Heart left ventricle (tissue), 16 donors: ENCODE results near the gene CTNNA3. TPM values are rescaled to one million over a fixed set of nuclear protein-coding genes. Genes with fewer than 3 reads are reported as not detected.

ENCODE experiments used
- ATAC-seq, 4 donors: fragments of 200-7000 bp; cut with Tn5 transposase; one replicate each; pipeline ENCODE4 v1.9.1; 2020 to 2022; ENCODE audit warnings: moderate library complexity in 4 of 4, mild to moderate bottlenecking in 3 of 4, moderate number of reproducible peaks in 1 of 4
- DNase-seq, 5 donors: peaks; one replicate each; pipeline ENCODE4 v3.0.0-alpha.2; 2020
- H3K27ac ChIP-seq, 12 donors: fragments of 200-600 bp; sonication (generic) in 4 of 12; one replicate each; pipeline versions ENCODE4 v1.5.0 to v1.8.0; 2016 to 2022; ENCODE audit warnings: mild to moderate bottlenecking in 2 of 12
- H3K27me3 ChIP-seq, 9 donors: fragments of 200-600 bp; sonication (generic) in 2 of 9; one replicate each; pipeline versions ENCODE4 v1.5.1 to v1.8.0; 2016 to 2022; ENCODE audit warnings: mild to moderate bottlenecking in 3 of 9
- H3K36me3 ChIP-seq, 9 donors: fragments of 200-600 bp; sonication (generic) in 2 of 9; one replicate each; pipeline versions ENCODE4 v1.5.0 to v1.8.0; 2018 to 2022; ENCODE audit warnings: mild to moderate bottlenecking in 2 of 9
- H3K4me1 ChIP-seq, 12 donors: fragments of 200-600 bp; sonication (generic) in 4 of 12; one replicate each; pipeline versions ENCODE4 v1.5.0 to v1.8.0; 2016 to 2022; ENCODE audit warnings: mild to moderate bottlenecking in 3 of 12
- H3K4me3 ChIP-seq, 12 donors: fragments of 200-600 bp; sonication (generic) in 4 of 12; one replicate each; pipeline versions ENCODE4 v1.5.0 to v1.8.0; 2017 to 2022; ENCODE audit warnings: mild to moderate bottlenecking in 9 of 12, moderate library complexity in 4 of 12
- H3K9me3 ChIP-seq, 12 donors: fragments of 200-600 bp; sonication (generic) in 4 of 12; one replicate each; pipeline versions ENCODE4 v1.5.0 to v1.8.0; 2016 to 2022; ENCODE audit warnings: mild to moderate bottlenecking in 1 of 12
- CTCF ChIP-seq, 12 donors: fragments of 200-600 bp; sonication (generic) in 4 of 12; IDR thresholded peaks; one replicate each; pipeline versions ENCODE4 v1.5.0 to v1.8.0; 2018 to 2022; ENCODE audit warnings: antibody characterized with exemption in 12 of 12, mild to moderate bottlenecking in 5 of 12
- POLR2A ChIP-seq, 2 donors: fragments of 450-650 bp; IDR thresholded peaks; one replicate each; pipeline ENCODE4 v1.6.1; 2017; ENCODE audit warnings: antibody characterized with exemption in 2 of 2, mild to moderate bottlenecking in 2 of 2, moderate library complexity in 2 of 2
- WGBS, 4 donors: extraction: QIAGEN DNeasy Blood & Tissue Kit in 2 of 4; methylation state at CpG; one replicate each; pipeline versions ENCODE4 v1.1.5 to v1.1.7; 2013 to 2018; 5-methylcytosine and 5-hydroxymethylcytosine counted together
- intact Hi-C, 10 donors: fragments of 100-400 bp; cut with DNase I; formaldehyde crosslinking; loops; one replicate each; pipeline versions ENCODE4 v1.11.1 to v1.14.2; 2022
- polyA plus RNA-seq, 2 donors: library from polyadenylated mRNA; stranded (reverse); fragments of 200-250 nt; gene quantifications; one replicate each; pipeline ENCODE4 v1.2.3, GENCODE V29; 2013
- total RNA-seq, 9 donors: library from RNA; depleted of rRNA in 2 of 9; stranded (reverse); fragments of >200 nt in 2 of 9; fragmentation: NEBNext Ultra II Directional in 3 of 9; extraction: Animal tissue kit (Norgen Biotek cat#: 25700) in 3 of 9; gene quantifications; one replicate each; pipeline versions ENCODE4 v1.1.0 to v1.2.4, GENCODE V29; 2016 to 2023
- donor health status: ischemic (EF 13 %, LVEDD 7.1; RV severe dilation, severe dysfunction).
- donor health status: healthy with polysubstance abuse.
- donor health status: DM: no; HTN: yes; CAD: no.
- donor health status: DM: no; HTN: no; CAD: no.
- donor health status: ischemic (EF 25% LVEDD 6.9; RV normal size, moderate dysfunction).
- donor health status: ischemic (EF 25% LVEDD 5.7; RV mildly dilated, moderate dysfunction).
- donor health status: healthy.
- donor health status: DM: yes; HTN: yes; CAD: no.
- donor health status: ischemic (EF 35%, LVEDD 5.7; RV mildly dilated, moderate dysfunction).
- donor health status: nonischemic (EF 11% LVEDD 7.7; RV severe dilation, severe dysfunction).
- donor health status: DM: yes; HTN: yes; CAD: no.
- donor health status: PGD.
- donor health status: ischemic (EF 29% LVEDD 5.4; RV normal size, mild dysfunction).
- donor health status: nonischemic (EF 23%, LVEDD 6.1; RV moderate dilation, normal function).

Gene CTNNA3
- total and polyA plus RNA-seq, 11 donors: 4.8 to 200 (median 99.0) TPM

- ATAC-seq (peak in 3 of 4 donors; percentile 53 to 64 (median 58)), DNase-seq (no peak)
- intact Hi-C loops: loop anchor here in 7 of 10 donors (2.0 to 10.0 kb wide), 7 partner anchors 30 to 120 kb away; partner anchors contain the start of gene CTNNA3 (in 1 of the 7)
- Histone ChIP-seq H3K27ac (peak overlapping the region; percentile 8 to 72 (median 50)), H3K27me3 (no peaks in the 10 kb centered on the region), H3K36me3 (no peaks in the 10 kb centered on the region), H3K9me3 (no peaks in the 10 kb centered on the region), H3K4me3 (peak overlapping the region in 10 of 12 donors; percentile 4 to 46 (median 34)), H3K4me1 (peaks cover 0 to 42% (median 20%) of the 10 kb centered on the region in 12 donors)
- 36 to 40% (median 39%) methylated on average over 3 of the region's 3 CpGs for WGBS, 4 donors
- TF ChIP-seq CTCF (IDR thresholded peaks at IDR 0.05): no peak
- TF ChIP-seq POLR2A (IDR thresholded peaks at IDR 0.05): no peak
These were observed 31.1 kb downstream of the CTNNA3 start for GRCh38 chr10:67664942-67665341.

DNA sequence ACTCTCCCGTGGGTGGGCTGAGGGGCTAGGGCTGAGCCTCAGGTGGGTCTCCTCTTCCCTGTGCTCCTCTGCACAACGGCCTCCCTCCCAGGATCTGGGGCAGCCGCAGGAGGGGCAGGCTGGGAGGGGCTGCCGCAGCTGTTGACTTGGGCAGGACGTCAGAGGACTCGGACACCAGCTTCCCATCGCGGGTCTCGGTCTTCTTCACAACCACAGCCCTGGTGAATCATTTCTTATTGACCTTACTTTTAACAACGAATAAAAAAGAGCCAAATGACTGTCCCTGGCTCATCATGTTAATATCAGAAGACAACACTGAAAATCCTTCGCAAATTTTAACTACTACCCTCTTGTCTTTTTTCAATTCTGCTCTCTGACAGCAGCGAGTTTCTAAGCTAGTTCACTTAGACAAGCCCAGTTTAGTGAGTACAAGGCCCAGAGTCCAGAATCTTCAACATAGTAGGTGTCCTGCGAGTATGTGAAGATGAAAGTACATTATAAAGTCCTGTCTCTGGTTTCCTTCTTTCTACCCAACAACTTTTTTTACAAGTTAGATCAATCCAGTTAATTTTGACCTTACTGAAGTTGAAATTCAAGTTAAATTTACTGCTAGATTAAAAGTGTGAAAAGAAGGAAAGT lies 32.4 kb downstream of the CTNNA3 start:
- Histone ChIP-seq H3K9me3 (no peaks in the 10 kb centered on the region), H3K4me3 (peak overlapping the region in 4 of 12 donors; percentile 2 to 17 (median 4)), H3K27me3 (no peaks in the 10 kb centered on the region), H3K4me1 (peaks cover 0 to 39% (median 13%) of the 10 kb centered on the region in 12 donors), H3K36me3 (no peaks in the 10 kb centered on the region), H3K27ac (peak overlapping the region in 11 of 12 donors; percentile 6 to 63 (median 51))
- intact Hi-C loops: loop anchor here in 6 of 10 donors (2.0 to 10.0 kb wide), 5 partner anchors 31 to 121 kb away; partner anchors contain the start of gene CTNNA3 (in 1 of the 6)
- no peak for ATAC-seq
- WGBS, 4 donors: 50 to 58% (median 53%) methylated on average over 13 of the region's 13 CpGs
- no peak for TF ChIP-seq POLR2A (IDR thresholded peaks at IDR 0.05)
- TF ChIP-seq CTCF (IDR thresholded peaks at IDR 0.05): no peak
- peak in 3 of 5 donors; percentile 9 to 27 (median 25) for DNase-seq

- H3K27ac ChIP-seq: peak overlapping the region in 4 of 12 donors; percentile 4 to 63 (median 42)
- no peak overlapping the region for H3K4me3 ChIP-seq
- 73 to 83% (median 76%) methylated on average over 3 of the region's 3 CpGs for WGBS, 4 donors
- H3K9me3 ChIP-seq: no peaks in the 10 kb centered on the region
- no peaks in the 10 kb centered on the region for H3K36me3 ChIP-seq
- intact Hi-C loops: loop anchor here in 5 of 10 donors (5.0 to 10.0 kb wide), 4 partner anchors 35 to 122 kb away; partner anchors contain the start of gene CTNNA3 (in 1 of the 5)
- DNase-seq (no peak), ATAC-seq (no peak)
- peaks cover 0 to 38% (median 12%) of the 10 kb centered on the region in 12 donors for H3K4me1 ChIP-seq
- no peak for TF ChIP-seq POLR2A (IDR thresholded peaks at IDR 0.05)
- no peak for TF ChIP-seq CTCF (IDR thresholded peaks at IDR 0.05)
- H3K27me3 ChIP-seq: no peaks in the 10 kb centered on the region
These were observed 33.6 kb downstream of the CTNNA3 start for GRCh38 chr10:67662415-67662814.

- H3K27me3 ChIP-seq: no peaks in the 10 kb centered on the region
- no peaks in the 10 kb centered on the region for H3K36me3 ChIP-seq
- H3K9me3 ChIP-seq: no peaks in the 10 kb centered on the region
- DNase-seq: no peak
- H3K27ac ChIP-seq: peak overlapping the region in 9 of 12 donors; percentile 7 to 71 (median 37)
- 56 to 63% (median 59%) methylated on average over 2 of the region's 2 CpGs for WGBS, 4 donors
- H3K4me1 ChIP-seq: peaks cover 0 to 27% (median 2%) of the 10 kb centered on the region in 12 donors
- peak in 3 of 4 donors; percentile 62 to 71 (median 64) for ATAC-seq
- no peak for TF ChIP-seq POLR2A (IDR thresholded peaks at IDR 0.05)
- TF ChIP-seq CTCF (IDR thresholded peaks at IDR 0.05): no peak
- H3K4me3 ChIP-seq: no peak overlapping the region
- intact Hi-C loops: no loop called here
These were observed 36.5 kb downstream of the CTNNA3 start for GRCh38 chr10:67659497-67659896.
